GM12873 (cell line): ENCODE measurements around the gene AGBL4.

Source experiments
- TF ChIP-seq, protein P1 (sequence below): IDR thresholded peaks from 2 replicates; pipeline ENCODE4 v1.5.1; 2012; ENCODE audit warnings: low read depth, mild to moderate bottlenecking, moderate library complexity, low read length, control low read depth; ENCODE audit not compliant: insufficient read depth; ENCODE audit errors: missing control alignments

Gene AGBL4

DNA sequence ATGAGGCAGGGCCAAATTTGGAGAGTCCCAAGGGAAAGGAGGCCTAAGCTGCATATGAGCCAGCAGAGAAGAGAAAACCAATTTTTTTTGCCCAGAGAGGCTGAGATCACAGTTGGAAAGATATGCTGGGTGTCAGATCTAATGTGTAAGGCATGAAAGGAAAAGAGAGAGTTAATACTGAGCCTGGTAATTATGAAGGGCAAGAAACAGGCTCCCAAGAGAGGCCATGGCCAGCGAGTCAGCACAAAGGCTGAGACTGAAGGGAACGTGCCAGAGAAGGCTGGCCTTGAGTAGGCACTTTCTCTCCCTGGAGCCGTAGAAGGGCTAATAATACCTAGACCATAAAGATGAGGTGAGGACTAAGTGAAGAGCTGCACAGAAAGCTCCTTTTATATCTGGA lies 1215.3 kb downstream of the AGBL4 start:
- TF ChIP-seq, protein P1, sequence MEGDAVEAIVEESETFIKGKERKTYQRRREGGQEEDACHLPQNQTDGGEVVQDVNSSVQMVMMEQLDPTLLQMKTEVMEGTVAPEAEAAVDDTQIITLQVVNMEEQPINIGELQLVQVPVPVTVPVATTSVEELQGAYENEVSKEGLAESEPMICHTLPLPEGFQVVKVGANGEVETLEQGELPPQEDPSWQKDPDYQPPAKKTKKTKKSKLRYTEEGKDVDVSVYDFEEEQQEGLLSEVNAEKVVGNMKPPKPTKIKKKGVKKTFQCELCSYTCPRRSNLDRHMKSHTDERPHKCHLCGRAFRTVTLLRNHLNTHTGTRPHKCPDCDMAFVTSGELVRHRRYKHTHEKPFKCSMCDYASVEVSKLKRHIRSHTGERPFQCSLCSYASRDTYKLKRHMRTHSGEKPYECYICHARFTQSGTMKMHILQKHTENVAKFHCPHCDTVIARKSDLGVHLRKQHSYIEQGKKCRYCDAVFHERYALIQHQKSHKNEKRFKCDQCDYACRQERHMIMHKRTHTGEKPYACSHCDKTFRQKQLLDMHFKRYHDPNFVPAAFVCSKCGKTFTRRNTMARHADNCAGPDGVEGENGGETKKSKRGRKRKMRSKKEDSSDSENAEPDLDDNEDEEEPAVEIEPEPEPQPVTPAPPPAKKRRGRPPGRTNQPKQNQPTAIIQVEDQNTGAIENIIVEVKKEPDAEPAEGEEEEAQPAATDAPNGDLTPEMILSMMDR = no peak

GRCh38 chr1:48807554-48808260 lies 1216.0 kb downstream of the AGBL4 start:
- TF ChIP-seq, protein P1 = no peak

GRCh38 chr1:48803474-48803873 lies 1220.3 kb downstream of the AGBL4 start:
- TF ChIP-seq, protein P1 = no peak

- TF ChIP-seq, protein P1 = no peak
Measured at GRCh38 chr1:48794816-48795215, 1228.9 kb downstream of the AGBL4 start.

DNA sequence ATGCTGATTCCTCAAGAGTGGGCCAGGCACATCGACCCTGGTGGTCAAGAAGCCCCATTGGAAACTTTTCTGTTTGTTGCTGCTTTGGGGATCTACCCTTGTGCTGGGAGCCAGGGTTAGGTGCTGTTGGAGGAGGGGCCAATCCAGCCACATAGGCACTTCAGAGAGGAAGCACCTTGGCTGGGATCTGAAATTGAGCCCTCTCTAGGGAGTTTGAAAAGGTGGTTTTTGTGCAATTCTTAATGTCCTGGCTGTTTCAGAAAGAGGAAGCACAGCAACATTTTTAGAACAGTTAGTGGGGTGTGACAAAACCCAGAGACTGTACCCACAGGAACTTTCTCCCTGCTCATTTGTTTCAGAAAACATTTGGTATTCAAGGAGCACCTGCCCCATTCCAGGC lies 1229.9 kb downstream of the AGBL4 start:
- TF ChIP-seq, protein P1 = no peak

- TF ChIP-seq, protein P1 = no peak
Measured at GRCh38 chr1:48792961-48793360, 1230.8 kb downstream of the AGBL4 start.

- TF ChIP-seq, protein P1 = no peak
Measured at GRCh38 chr1:48790397-48790796, 1233.4 kb downstream of the AGBL4 start.
